B cell (primary cell): ENCODE data around the gene KIAA0753. TPM values are rescaled to one million over a fixed set of nuclear protein-coding genes. Genes with fewer than 3 reads are reported as not detected.

Experiments used
- ATAC-seq: fragments of 200-7000 bp; cut with Tn5 transposase; one replicate; pipeline ENCODE4 v1.10.0; 2021; ENCODE audit warnings: low read depth, mild to moderate bottlenecking, moderate number of reproducible peaks, moderate library complexity
- CTCF ChIA-PET: fragments of 350-600 bp; sonication (Branson Sonifier 250); formaldehyde crosslinking; loops from one replicate; lab custom pipeline; 2021; ENCODE audit warnings: antibody characterized with exemption, inconsistent platforms; lab: Charles Lee
- POLR2A ChIA-PET: fragments of 350-600 bp; sonication (Branson Sonifier 250); formaldehyde crosslinking; loops from one replicate; lab custom pipeline; 2021; ENCODE audit warnings: antibody characterized with exemption; lab: Charles Lee
- DNase-seq: peaks from one replicate; pipeline ENCODE4 v3.0.0; 2013
- H2AFZ ChIP-seq: 2 replicates; pipeline ENCODE4 v1.6.1; 2012; ENCODE audit warnings: mild to moderate bottlenecking, low read depth, low read length; ENCODE audit not compliant: insufficient read depth, poor library complexity, severe bottlenecking
- H3K27ac ChIP-seq, 2 donors: 1 replicate in 1 of 2; 2 replicates in 1 of 2; pipeline ENCODE4 v1.5.1; 2012 to 2013; ENCODE audit warnings: low read length in 2 of 2, mild to moderate bottlenecking in 2 of 2, moderate library complexity in 1 of 2
- H3K27me3 ChIP-seq, 4 experiments: fragments of 200-600 bp in 1 of 4; sonication (generic) in 1 of 4; replicated peaks in 1 of 4; 1 replicate in 2 of 4; 2 replicates in 2 of 4; pipeline versions ENCODE4 v1.6.1 to v1.7.0; 2013 to 2016; ENCODE audit warnings: low read length in 3 of 4, mild to moderate bottlenecking in 2 of 4, mixed read lengths in 1 of 4, moderate library complexity in 1 of 4; ENCODE audit not compliant: insufficient read depth in 4 of 4, control insufficient read depth in 3 of 4; ENCODE audit errors: control extremely low read depth in 1 of 4
- H3K36me3 ChIP-seq, 2 experiments: replicated peaks in 1 of 2; 1 replicate in 1 of 2; 2 replicates in 1 of 2; pipeline versions ENCODE4 v1.6.1 to v1.7.1; 2013; ENCODE audit warnings: low read length in 1 of 2; ENCODE audit not compliant: insufficient read depth in 2 of 2, control insufficient read depth in 1 of 2; ENCODE audit errors: control extremely low read depth in 1 of 2, extremely low read depth in 1 of 2
- H3K4me1 ChIP-seq, 2 donors: fragments of 200-600 bp in 1 of 2; sonication (generic) in 1 of 2; 1 replicate in 1 of 2; 2 replicates in 1 of 2; pipeline versions ENCODE4 v1.5.1 to v1.6.1; 2013 to 2017; ENCODE audit warnings: low read length in 2 of 2; ENCODE audit not compliant: control insufficient read depth in 2 of 2, insufficient read depth in 2 of 2
- H3K4me2 ChIP-seq: replicated peaks from 2 replicates; pipeline ENCODE3; 2012; ENCODE audit warnings: mild to moderate bottlenecking, low read depth, low read length; ENCODE audit not compliant: poor library complexity, severe bottlenecking
- H3K4me3 ChIP-seq, 5 experiments: fragments of 200-600 bp in 1 of 5; sonication (generic) in 1 of 5; 1 replicate in 3 of 5; 2 replicates in 2 of 5; pipeline versions ENCODE4 v1.5.1 to v1.7.0; 2011 to 2016; ENCODE audit warnings: low read length in 4 of 5, mild to moderate bottlenecking in 4 of 5, low read depth in 2 of 5, control low read depth in 1 of 5, moderate library complexity in 1 of 5; ENCODE audit not compliant: insufficient read depth in 1 of 5; ENCODE audit errors: control extremely low read depth in 1 of 5, extremely low read depth in 1 of 5
- H3K79me2 ChIP-seq: fragments of 200-600 bp; sonication (generic); one replicate; pipeline ENCODE4 v1.6.0; 2016; ENCODE audit warnings: low read length; ENCODE audit not compliant: control insufficient read depth, insufficient read depth
- H3K9ac ChIP-seq: fragments of 200-600 bp; sonication (generic); 2 replicates; pipeline ENCODE4 v1.6.1; 2017; ENCODE audit warnings: mild to moderate bottlenecking, low read length, moderate library complexity
- H3K9me3 ChIP-seq, 3 donors: one replicate each; pipeline versions ENCODE4 v1.6.1 to v1.7.1; 2013; ENCODE audit warnings: low read length in 2 of 3; ENCODE audit not compliant: control insufficient read depth in 2 of 3, insufficient read depth in 1 of 3; ENCODE audit errors: control extremely low read depth in 1 of 3
- H4K20me1 ChIP-seq: 2 replicates; pipeline ENCODE4 v1.6.0; 2012; ENCODE audit warnings: mild to moderate bottlenecking, low read length; ENCODE audit not compliant: insufficient read depth, control insufficient read depth, poor library complexity, severe bottlenecking
- H3K27ac Mint-ChIP-seq: one replicate; pipeline ENCODE4 v1.8.0; 2021; ENCODE audit warnings: mixed read lengths
- H3K27me3 Mint-ChIP-seq: one replicate; pipeline ENCODE4 v1.8.0; 2021; ENCODE audit warnings: mixed read lengths
- H3K4me1 Mint-ChIP-seq: one replicate; pipeline ENCODE4 v1.8.0; 2021; ENCODE audit warnings: mixed read lengths
- H3K4me3 Mint-ChIP-seq: one replicate; pipeline ENCODE4 v1.8.0; 2021; ENCODE audit warnings: mixed read lengths
- H3K9me3 Mint-ChIP-seq: one replicate; pipeline ENCODE4 v1.8.0; 2022; ENCODE audit warnings: mixed read lengths; ENCODE audit not compliant: insufficient read depth
- CTCF ChIP-seq: fragments of 200-600 bp; IDR thresholded peaks from one replicate; pipeline ENCODE4 v1.8.0; 2022; ENCODE audit warnings: antibody characterized with exemption, mild to moderate bottlenecking
- EZH2 ChIP-seq: IDR thresholded peaks from 2 replicates; pipeline ENCODE4 v1.6.1; 2012; ENCODE audit warnings: borderline replicate concordance, low read depth, mild to moderate bottlenecking, moderate library complexity, low read length; ENCODE audit not compliant: insufficient read depth, poor library complexity, severe bottlenecking
- WGBS: methylation state at CpG from one replicate; pipeline ENCODE4 v1.1.5; 2013; ENCODE audit warnings: missing lambda C conversion rate; ENCODE audit not compliant: insufficient coverage; 5-methylcytosine and 5-hydroxymethylcytosine counted together
- intact Hi-C: fragments of 100-400 bp; cut with micrococcal nuclease; formaldehyde crosslinking; loops from one replicate; pipeline ENCODE4 v1.10.0; 2022
- polyA plus RNA-seq: library from polyadenylated mRNA; depleted of rRNA; stranded (reverse); fragments of >200 nt; gene quantifications from 2 replicates; pipeline ENCODE4 v1.2.3, GENCODE V29; 2012
- total RNA-seq, 2 donors: library from RNA; stranded (reverse); fragments of 120-200 nt in 1 of 2; gene quantifications; 1 replicate in 1 of 2; 2 replicates in 1 of 2; pipeline versions ENCODE4 v1.2.3 to v1.2.4, GENCODE V29; 2013 to 2022

Gene KIAA0753
- total and polyA plus RNA-seq, 2 donors (not counting 1 experiment from before 2014, with no cell fraction given) = 6.3 to 29.1 TPM

DNA sequence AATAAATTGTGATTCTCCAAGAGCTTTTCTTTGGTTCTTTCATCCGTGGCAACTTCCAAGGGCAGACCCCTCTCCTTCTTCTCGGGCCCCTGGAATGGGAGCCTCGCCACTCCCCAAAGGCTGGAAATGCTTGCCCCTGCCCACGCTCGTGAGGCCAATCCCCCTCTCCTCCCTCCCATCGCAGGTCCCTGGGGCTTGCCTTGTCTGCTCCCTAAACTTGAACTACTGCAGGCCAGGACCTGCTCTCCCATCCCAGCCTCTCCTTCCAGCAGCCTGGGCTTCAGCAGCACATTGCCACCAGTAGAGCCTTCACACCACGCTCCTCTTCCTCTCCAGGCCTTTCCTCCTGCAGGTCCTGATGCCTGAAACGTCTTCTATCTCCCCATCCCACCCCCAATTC is 95.2 kb downstream of the KIAA0753 start:
- no peaks in the 10 kb centered on the region for H3K36me3 ChIP-seq
- H3K27ac ChIP-seq = no peak overlapping the region
- no peaks in the 10 kb centered on the region for H4K20me1 ChIP-seq
- H2AFZ ChIP-seq = no peak overlapping the region
- CTCF ChIA-PET = no interaction called here
- POLR2A ChIA-PET = no interaction called here
- Mint-ChIP-seq H3K27me3 (peaks cover 15% of the 10 kb centered on the region), H3K27ac (no peak overlapping the region), H3K9me3 (no peaks in the 10 kb centered on the region), H3K4me3 (no peak overlapping the region), H3K4me1 (peaks cover 3% of the 10 kb centered on the region)
- no peaks in the 10 kb centered on the region for H3K27me3 ChIP-seq
- 88% methylated on average over 8 of the region's 8 CpGs for WGBS
- ATAC-seq (no peak), DNase-seq (no peak)
- no peak overlapping the region for H3K9ac ChIP-seq
- no peaks in the 10 kb centered on the region for H3K79me2 ChIP-seq
- intact Hi-C loops = no loop called here
- no peak overlapping the region for H3K4me2 ChIP-seq
- no peak for TF ChIP-seq EZH2
- TF ChIP-seq CTCF = no peak
- H3K4me3 ChIP-seq = no peak overlapping the region
- H3K4me1 ChIP-seq = no peaks in the 10 kb centered on the region
- no peaks in the 10 kb centered on the region for H3K9me3 ChIP-seq

GRCh38 chr17:6544011-6544370 is 96.5 kb downstream of the KIAA0753 start:
- H3K36me3 ChIP-seq = no peaks in the 10 kb centered on the region
- CTCF ChIA-PET = no interaction called here
- H2AFZ ChIP-seq = no peak overlapping the region
- POLR2A ChIA-PET = no interaction called here
- no peak for ATAC-seq
- H3K9me3 ChIP-seq = peaks cover 0 to 5% (median 0%) of the 10 kb centered on the region in 3 donors
- no peak for TF ChIP-seq EZH2
- TF ChIP-seq CTCF = no peak
- Mint-ChIP-seq H3K27me3 (peaks cover 17% of the 10 kb centered on the region), H3K4me1 (peaks cover 3% of the 10 kb centered on the region), H3K9me3 (no peaks in the 10 kb centered on the region), H3K4me3 (no peak overlapping the region), H3K27ac (no peak overlapping the region)
- H3K4me1 ChIP-seq = no peaks in the 10 kb centered on the region
- H3K4me2 ChIP-seq = no peak overlapping the region
- peaks cover 0 to under 1% (median 0%) of the 10 kb centered on the region in 4 experiments for H3K27me3 ChIP-seq
- WGBS = 86% methylated on average over 4 of the region's 5 CpGs
- no peak overlapping the region for H3K4me3 ChIP-seq
- no peaks in the 10 kb centered on the region for H4K20me1 ChIP-seq
- H3K79me2 ChIP-seq = no peaks in the 10 kb centered on the region
- H3K9ac ChIP-seq = no peak overlapping the region
- no peak for DNase-seq
- H3K27ac ChIP-seq = no peak overlapping the region
- intact Hi-C loops = no loop called here
